Measurements from ENCODE around the gene DVL1. TPM values are rescaled to one million over a fixed set of nuclear protein-coding genes. Genes with fewer than 3 reads are reported as not detected.
A peak's percentile ranks its signal among the peaks of the same experiment; 100 is the strongest.

The DVL1 gene
- total and polyA plus RNA-seq, 9 of the 15 experiments (the other 6 are each of a cell fraction or from before 2014, with no cell fraction given), result 0.62 to 135 (median 24.3) TPM

DNA sequence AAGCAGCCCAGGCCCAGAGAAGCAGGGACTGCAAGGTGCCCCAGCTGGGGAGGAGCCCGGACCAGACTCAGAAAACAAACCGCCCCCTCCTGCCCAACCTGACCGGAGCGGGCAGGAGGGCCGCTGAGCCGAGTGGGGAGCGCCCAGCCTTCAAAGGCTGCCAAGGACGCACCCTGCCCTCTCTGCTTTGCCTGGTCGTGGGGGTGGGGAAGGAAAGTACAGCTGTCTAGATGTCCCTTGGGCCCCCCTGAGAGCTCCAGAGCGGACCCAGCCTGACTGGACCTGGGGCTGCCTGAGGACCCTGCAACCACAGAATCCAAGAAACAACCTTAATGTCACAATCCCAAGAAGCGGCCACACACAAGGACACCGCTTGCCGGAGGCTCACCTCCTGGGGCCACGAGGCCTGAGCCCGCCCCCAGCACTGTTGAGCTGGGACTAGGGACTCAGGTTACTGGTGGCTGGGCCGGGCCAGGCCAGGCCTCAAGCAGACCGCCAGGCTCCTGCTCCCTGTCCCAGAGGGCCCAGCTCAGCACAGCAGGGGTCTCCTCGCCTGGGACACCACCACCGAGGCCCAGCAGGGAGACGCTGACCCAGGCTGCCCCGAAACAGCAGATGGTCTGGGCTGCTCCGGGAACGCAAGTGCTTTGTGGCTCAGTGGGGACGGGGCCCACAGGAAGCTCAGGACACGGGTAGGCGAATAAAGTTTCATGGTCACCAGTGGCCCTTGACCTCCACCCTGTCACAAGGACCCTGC lies 1.4 kb downstream of the DVL1 start (continued):
- TF ChIP-seq RBBP5 (IDR thresholded peaks at IDR 0.05; ENCODE audit: borderline replicate concordance, insufficient read depth, low read length, poor library complexity, severe bottlenecking) (peak; percentile 59), NR2C1 (IDR thresholded peaks at IDR 0.05) (peak; percentile 18; the same call in 1 of the 2 replicates), NR2C1 (tag; IDR thresholded peaks at IDR 0.05) (no peak), ZBTB12 (CRISPR knock-in tag; IDR thresholded peaks at IDR 0.05) (no peak), GABPB1 (CRISPR knock-in tag; IDR thresholded peaks at IDR 0.05) (peak; percentile 66), POLR2A (conservative IDR thresholded peaks at IDR 0.05) (peak; percentile 50), ZC3H4 (CRISPR knock-in tag; IDR thresholded peaks at IDR 0.05; ENCODE audit: borderline replicate concordance) (peak; percentile 54; the same call in 1 of the 2 replicates), DMBX1 (CRISPR knock-in tag; IDR thresholded peaks at IDR 0.05; ENCODE audit: borderline replicate concordance) (no peak), NRF1 (conservative IDR thresholded peaks at IDR 0.05 in 1 of 2, IDR thresholded peaks at IDR 0.05 in 1 of 2) (peak in 1 of 2 experiments; percentile 16; a peak in 1 of 4 replicates), SP1 (CRISPR knock-in tag; IDR thresholded peaks at IDR 0.05) (no peak), CREBBP (IDR thresholded peaks at IDR 0.05; ENCODE audit: low read depth, low read length) (no peak), SAP30 (IDR thresholded peaks at IDR 0.05; ENCODE audit: borderline replicate concordance, insufficient read depth, low read depth, low read length, poor library complexity, severe bottlenecking) (peak; percentile 67)
- TF ChIP-seq, protein P1, sequence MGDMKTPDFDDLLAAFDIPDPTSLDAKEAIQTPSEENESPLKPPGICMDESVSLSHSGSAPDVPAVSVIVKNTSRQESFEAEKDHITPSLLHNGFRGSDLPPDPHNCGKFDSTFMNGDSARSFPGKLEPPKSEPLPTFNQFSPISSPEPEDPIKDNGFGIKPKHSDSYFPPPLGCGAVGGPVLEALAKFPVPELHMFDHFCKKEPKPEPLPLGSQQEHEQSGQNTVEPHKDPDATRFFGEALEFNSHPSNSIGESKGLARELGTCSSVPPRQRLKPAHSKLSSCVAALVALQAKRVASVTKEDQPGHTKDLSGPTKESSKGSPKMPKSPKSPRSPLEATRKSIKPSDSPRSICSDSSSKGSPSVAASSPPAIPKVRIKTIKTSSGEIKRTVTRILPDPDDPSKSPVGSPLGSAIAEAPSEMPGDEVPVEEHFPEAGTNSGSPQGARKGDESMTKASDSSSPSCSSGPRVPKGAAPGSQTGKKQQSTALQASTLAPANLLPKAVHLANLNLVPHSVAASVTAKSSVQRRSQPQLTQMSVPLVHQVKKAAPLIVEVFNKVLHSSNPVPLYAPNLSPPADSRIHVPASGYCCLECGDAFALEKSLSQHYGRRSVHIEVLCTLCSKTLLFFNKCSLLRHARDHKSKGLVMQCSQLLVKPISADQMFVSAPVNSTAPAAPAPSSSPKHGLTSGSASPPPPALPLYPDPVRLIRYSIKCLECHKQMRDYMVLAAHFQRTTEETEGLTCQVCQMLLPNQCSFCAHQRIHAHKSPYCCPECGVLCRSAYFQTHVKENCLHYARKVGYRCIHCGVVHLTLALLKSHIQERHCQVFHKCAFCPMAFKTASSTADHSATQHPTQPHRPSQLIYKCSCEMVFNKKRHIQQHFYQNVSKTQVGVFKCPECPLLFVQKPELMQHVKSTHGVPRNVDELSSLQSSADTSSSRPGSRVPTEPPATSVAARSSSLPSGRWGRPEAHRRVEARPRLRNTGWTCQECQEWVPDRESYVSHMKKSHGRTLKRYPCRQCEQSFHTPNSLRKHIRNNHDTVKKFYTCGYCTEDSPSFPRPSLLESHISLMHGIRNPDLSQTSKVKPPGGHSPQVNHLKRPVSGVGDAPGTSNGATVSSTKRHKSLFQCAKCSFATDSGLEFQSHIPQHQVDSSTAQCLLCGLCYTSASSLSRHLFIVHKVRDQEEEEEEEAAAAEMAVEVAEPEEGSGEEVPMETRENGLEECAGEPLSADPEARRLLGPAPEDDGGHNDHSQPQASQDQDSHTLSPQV (IDR thresholded peaks at IDR 0.05), result peak; percentile 36; the same call in 1 of the 2 replicates
- TF ChIP-seq, protein P2, sequence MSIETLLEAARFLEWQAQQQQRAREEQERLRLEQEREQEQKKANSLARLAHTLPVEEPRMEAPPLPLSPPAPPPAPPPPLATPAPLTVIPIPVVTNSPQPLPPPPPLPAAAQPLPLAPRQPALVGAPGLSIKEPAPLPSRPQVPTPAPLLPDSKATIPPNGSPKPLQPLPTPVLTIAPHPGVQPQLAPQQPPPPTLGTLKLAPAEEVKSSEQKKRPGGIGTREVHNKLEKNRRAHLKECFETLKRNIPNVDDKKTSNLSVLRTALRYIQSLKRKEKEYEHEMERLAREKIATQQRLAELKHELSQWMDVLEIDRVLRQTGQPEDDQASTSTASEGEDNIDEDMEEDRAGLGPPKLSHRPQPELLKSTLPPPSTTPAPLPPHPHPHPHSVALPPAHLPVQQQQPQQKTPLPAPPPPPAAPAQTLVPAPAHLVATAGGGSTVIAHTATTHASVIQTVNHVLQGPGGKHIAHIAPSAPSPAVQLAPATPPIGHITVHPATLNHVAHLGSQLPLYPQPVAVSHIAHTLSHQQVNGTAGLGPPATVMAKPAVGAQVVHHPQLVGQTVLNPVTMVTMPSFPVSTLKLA (conservative IDR thresholded peaks at IDR 0.05), result peak in 1 of 2 experiments; percentile 87
